Measurements from ENCODE around the gene C9orf152.

The C9orf152 gene

DNA sequence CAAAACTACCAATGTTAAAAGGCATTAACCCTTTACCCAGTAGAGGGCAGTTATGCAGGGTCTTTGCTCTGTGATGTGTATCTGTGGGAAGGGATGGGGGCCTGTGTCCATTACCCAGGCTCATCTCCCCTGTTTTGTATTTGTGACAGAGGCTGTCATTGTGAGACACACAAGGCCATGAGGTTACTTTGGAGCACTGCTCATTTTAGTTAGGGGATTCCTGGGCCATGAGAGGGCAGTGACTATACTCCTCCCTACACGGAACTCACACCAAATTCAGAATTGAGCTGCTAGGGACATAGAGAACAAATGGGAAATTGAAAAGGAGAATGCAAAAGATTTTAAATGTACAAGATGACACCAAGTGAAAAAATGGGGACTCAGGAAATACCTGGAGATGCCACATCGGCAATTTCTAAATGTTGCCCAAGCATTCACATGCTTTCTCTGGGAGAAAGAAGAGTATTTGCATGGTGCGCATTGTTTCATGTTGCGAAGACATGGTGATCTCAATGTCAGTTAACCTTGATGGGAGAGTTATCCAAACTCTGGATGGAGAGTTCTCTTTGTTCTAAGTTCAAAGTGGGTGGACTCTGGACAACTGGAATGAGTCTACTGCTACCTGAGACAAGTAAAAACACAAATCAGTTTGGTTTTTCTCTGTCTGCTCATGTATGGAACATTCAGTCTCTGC, 32.5 kb downstream of the C9orf152 start:
- H3K4me3 ChIP-seq (ENCODE audit: control insufficient read depth, low read depth, low read length) = no peak overlapping the region
- DNase-seq (ENCODE audit: low read depth) = no peak
- TF ChIP-seq, protein P1, sequence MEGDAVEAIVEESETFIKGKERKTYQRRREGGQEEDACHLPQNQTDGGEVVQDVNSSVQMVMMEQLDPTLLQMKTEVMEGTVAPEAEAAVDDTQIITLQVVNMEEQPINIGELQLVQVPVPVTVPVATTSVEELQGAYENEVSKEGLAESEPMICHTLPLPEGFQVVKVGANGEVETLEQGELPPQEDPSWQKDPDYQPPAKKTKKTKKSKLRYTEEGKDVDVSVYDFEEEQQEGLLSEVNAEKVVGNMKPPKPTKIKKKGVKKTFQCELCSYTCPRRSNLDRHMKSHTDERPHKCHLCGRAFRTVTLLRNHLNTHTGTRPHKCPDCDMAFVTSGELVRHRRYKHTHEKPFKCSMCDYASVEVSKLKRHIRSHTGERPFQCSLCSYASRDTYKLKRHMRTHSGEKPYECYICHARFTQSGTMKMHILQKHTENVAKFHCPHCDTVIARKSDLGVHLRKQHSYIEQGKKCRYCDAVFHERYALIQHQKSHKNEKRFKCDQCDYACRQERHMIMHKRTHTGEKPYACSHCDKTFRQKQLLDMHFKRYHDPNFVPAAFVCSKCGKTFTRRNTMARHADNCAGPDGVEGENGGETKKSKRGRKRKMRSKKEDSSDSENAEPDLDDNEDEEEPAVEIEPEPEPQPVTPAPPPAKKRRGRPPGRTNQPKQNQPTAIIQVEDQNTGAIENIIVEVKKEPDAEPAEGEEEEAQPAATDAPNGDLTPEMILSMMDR (IDR thresholded peaks at IDR 0.05; ENCODE audit: control insufficient read depth, insufficient read depth, low read depth, low read length, missing control alignments) = no peak

DNA sequence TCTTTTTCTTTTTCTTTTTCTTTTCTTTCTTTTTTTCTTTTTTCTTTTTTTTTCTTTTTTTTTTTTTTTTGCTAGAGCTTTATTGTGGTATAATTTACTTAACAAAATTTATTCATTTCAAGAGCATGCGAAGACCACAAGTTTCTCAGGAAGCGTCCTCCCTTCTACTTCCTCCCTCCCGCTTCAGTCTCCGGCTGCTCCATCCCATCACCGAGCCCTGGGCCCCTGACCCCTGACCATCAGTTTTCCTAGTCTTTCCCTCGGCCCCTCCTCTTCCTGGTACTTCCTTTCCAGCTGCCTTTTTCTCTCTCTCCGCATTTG, 34.7 kb downstream of the C9orf152 start:
- TF ChIP-seq, protein P1 (IDR thresholded peaks at IDR 0.05; ENCODE audit: control insufficient read depth, insufficient read depth, low read depth, low read length, missing control alignments) = no peak

DNA sequence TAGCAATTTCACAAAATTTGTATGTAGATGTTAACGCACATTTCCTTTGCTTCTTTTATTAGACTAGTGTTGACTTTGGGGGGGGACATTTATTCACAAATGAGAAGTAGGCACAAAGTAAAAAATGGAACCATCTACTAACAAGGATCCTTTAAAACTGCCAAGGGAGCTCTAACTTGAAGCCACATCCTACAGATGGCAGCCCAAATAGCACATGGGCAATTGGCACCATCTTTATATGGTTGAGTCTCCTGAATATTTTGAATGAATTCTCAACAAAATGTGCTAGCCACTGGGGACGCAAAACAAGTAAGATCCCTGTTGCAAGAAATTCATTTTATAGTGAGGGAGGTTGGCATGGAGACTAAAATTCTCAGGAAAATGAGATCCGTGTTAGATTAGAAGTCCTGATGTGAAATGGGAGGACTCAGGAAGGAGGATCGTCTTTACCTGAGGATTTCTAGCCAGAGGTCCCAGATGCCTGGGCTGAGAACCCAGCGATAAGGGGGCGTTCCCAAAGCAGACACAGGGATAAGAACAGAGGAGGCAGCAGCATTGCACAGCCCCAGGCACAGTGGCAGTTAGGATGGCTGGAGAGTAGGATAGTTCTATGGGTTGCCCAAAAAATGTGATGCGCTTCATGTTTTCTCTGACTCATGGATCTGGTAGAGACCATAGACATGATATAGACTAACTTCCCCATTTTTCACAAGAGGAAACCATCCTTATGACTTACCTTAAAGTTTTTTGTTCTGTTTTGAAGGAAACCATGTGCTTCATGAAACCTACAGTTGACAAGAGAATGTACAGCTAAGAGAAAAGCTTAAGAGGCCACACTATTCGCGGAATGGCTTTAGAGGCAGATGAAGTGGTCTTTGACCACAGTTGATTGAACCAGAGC, 37.4 kb downstream of the C9orf152 start:
- DNase-seq (ENCODE audit: low read depth) = no peak
- TF ChIP-seq, protein P1 (IDR thresholded peaks at IDR 0.05; ENCODE audit: control insufficient read depth, insufficient read depth, low read depth, low read length, missing control alignments) = no peak
- H3K4me3 ChIP-seq (ENCODE audit: control insufficient read depth, low read depth, low read length) = no peak overlapping the region

More for the DNA sequence above, 34.7 kb downstream of the C9orf152 start:
- DNase-seq (ENCODE audit: low read depth) = no peak
- H3K4me3 ChIP-seq (ENCODE audit: control insufficient read depth, low read depth, low read length) = no peak overlapping the region

DNA sequence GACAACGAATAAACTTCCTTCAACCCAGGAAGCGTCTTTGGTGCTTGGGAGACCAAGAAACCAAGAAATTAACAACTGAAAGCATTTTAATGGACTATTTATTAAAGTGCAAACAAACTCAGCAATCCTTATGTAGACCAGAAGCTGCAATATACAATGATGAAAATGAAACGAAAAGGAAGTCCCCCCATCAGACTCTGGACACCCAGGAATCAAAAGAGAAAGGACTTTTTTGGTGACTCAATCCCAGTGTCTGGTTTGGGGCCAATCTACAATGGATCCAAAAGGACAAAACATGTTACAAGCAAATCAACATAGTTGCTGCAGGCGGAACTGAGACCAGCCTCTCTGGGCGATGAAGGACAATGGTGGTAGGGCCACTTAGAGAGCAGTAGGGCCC, 39.5 kb downstream of the C9orf152 start:
- no peak for DNase-seq (ENCODE audit: low read depth)
- no peak overlapping the region for H3K4me3 ChIP-seq (ENCODE audit: control insufficient read depth, low read depth, low read length)
- TF ChIP-seq, protein P1 (IDR thresholded peaks at IDR 0.05; ENCODE audit: control insufficient read depth, insufficient read depth, low read depth, low read length, missing control alignments) = no peak

DNA sequence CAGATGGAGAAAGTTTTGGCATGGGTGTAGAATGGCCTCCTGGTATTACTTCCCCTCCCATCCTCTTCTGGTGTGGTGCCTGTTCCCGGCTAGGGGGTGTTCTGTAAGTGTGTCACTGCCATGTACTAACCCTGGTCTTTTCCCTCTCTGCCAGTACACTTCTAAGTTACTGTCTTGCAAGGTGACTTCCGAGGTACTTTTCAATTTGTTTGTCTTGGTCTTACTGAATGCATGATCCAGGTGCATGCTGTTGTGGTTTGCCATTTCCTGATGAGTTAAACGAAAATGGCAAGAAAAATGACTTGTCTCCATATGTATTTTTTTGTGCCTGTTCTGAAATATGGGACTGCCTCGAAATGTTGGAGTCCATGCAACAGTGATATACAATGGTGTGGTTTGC, 46.0 kb downstream of the C9orf152 start:
- no peak for DNase-seq (ENCODE audit: low read depth)
- H3K4me3 ChIP-seq (ENCODE audit: control insufficient read depth, low read depth, low read length) = no peak overlapping the region
- TF ChIP-seq, protein P1 (IDR thresholded peaks at IDR 0.05; ENCODE audit: control insufficient read depth, insufficient read depth, low read depth, low read length, missing control alignments) = no peak

DNA sequence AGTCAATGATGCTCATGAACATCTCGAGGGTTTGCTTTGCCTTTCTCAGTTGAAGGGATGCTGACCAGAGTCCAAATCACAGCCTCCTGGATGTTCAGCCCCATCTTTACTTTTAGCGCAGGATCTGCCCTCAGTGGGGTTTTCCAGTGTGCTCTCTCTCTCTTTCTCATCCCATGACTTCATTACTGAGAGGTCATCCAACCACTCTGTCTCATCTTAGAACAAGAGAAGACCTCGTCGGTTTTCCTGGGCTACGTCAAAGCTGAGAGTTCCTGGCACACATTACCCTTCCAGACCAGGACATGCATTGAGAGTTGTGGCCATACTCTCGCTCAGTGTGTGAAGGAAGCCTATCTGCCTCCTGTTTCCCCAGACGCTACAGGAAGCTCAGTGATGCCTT, 47.3 kb downstream of the C9orf152 start:
- TF ChIP-seq, protein P1 (IDR thresholded peaks at IDR 0.05; ENCODE audit: control insufficient read depth, insufficient read depth, low read depth, low read length, missing control alignments) = no peak
- no peak for DNase-seq (ENCODE audit: low read depth)
- no peak overlapping the region for H3K4me3 ChIP-seq (ENCODE audit: control insufficient read depth, low read depth, low read length)

All from AG09309 (cell line).